Stimulated activated naive B cell treated with anti-CD40 and anti-IgM and Interleukin-4, amounts not matched to agents 10 μg/mL and 1 μg/mL and 100 μg/mL, for 72 hours (primary cell): ENCODE measurements around the gene PAX5.
"Not testable (repeated sequence)": the region's sequence is repeated elsewhere in the genome, so short reads cannot be mapped to it uniquely, and the experiment has no call there.

Experiments used
- ATAC-seq, 2 donors: fragments of 150-1000 bp; cut with Tn5 transposase; replicated peaks; 2 replicates each; pipeline ENCODE4 v1.10.0; 2021; ENCODE audit warnings: moderate library complexity in 1 of 2
- DNase-seq: peaks from one replicate; pipeline ENCODE4 v3.0.0; 2021
- H3K27ac Mint-ChIP-seq: one replicate; pipeline ENCODE4 v1.8.0; 2022; ENCODE audit warnings: mild to moderate bottlenecking, mixed read lengths
- H3K27me3 Mint-ChIP-seq, 2 donors: one replicate each; pipeline ENCODE4 v1.8.0; 2022; ENCODE audit warnings: mixed read lengths in 2 of 2
- H3K36me3 Mint-ChIP-seq, 2 donors: one replicate each; pipeline ENCODE4 v1.8.0; 2022; ENCODE audit warnings: mixed read lengths in 2 of 2, mild to moderate bottlenecking in 1 of 2
- H3K4me1 Mint-ChIP-seq, 2 donors: one replicate each; pipeline ENCODE4 v1.8.0; 2022; ENCODE audit warnings: mixed read lengths in 2 of 2, mild to moderate bottlenecking in 1 of 2
- H3K4me3 Mint-ChIP-seq, 2 donors: one replicate each; pipeline ENCODE4 v1.8.0; 2022; ENCODE audit warnings: mild to moderate bottlenecking in 2 of 2, mixed read lengths in 2 of 2, moderate library complexity in 1 of 2
- H3K9me3 Mint-ChIP-seq, 2 donors: one replicate each; pipeline ENCODE4 v1.8.0; 2022; ENCODE audit warnings: mixed read lengths in 2 of 2, mild to moderate bottlenecking in 1 of 2

PAX5 gene

GRCh38 chr9:36877239-36877638, 156.8 kb downstream of the PAX5 start:
- Mint-ChIP-seq H3K4me3 (peak overlapping the region; percentile 29 to 56), H3K27me3 (no peaks in the 10 kb centered on the region), H3K27ac (peak overlapping the region; percentile 94), H3K9me3 (no peaks in the 10 kb centered on the region), H3K4me1 (peaks cover 73 to 88% of the 10 kb centered on the region in 2 donors), H3K36me3 (peaks cover 76 to 84% of the 10 kb centered on the region in 2 donors)
- ATAC-seq (peak; percentile 56 to 58), DNase-seq (peak; percentile 42)

- peak overlapping the region in 1 of 2 donors; percentile 45 for H3K4me3 Mint-ChIP-seq
- peaks cover 76 to 88% of the 10 kb centered on the region in 2 donors for H3K4me1 Mint-ChIP-seq
- H3K27me3 Mint-ChIP-seq = no peaks in the 10 kb centered on the region
- H3K27ac Mint-ChIP-seq = peak overlapping the region; percentile 89
- no peaks in the 10 kb centered on the region for H3K9me3 Mint-ChIP-seq
- peaks cover 77 to 87% of the 10 kb centered on the region in 2 donors for H3K36me3 Mint-ChIP-seq
- no peak for ATAC-seq
- DNase-seq = no peak
Observed at GRCh38 chr9:36876056-36876455, 158.0 kb downstream of the PAX5 start.

- no peak for DNase-seq
- ATAC-seq = no peak
- Mint-ChIP-seq H3K4me1 (peaks cover 75 to 85% of the 10 kb centered on the region in 2 donors), H3K27me3 (no peaks in the 10 kb centered on the region), H3K4me3 (peak overlapping the region; percentile 9), H3K36me3 (peaks cover 70 to 83% of the 10 kb centered on the region in 2 donors), H3K9me3 (no peaks in the 10 kb centered on the region), H3K27ac (peak overlapping the region; percentile 89)
Observed at GRCh38 chr9:36874921-36875320, 159.1 kb downstream of the PAX5 start.

- Mint-ChIP-seq H3K4me1 (peaks cover 76 to 84% of the 10 kb centered on the region in 2 donors), H3K36me3 (peaks cover 68 to 82% of the 10 kb centered on the region in 2 donors), H3K4me3 (peak overlapping the region in 1 of 2 donors; percentile 30), H3K27me3 (no peaks in the 10 kb centered on the region), H3K27ac (peak overlapping the region; percentile 89), H3K9me3 (no peaks in the 10 kb centered on the region)
- ATAC-seq = no peak
- no peak for DNase-seq
Observed at GRCh38 chr9:36874261-36874660, 159.8 kb downstream of the PAX5 start.

- Mint-ChIP-seq H3K36me3 (peaks cover 63 to 82% of the 10 kb centered on the region in 2 donors), H3K4me1 (peaks cover 70 to 78% of the 10 kb centered on the region in 2 donors), H3K4me3 (peak overlapping the region in 1 of 2 donors; percentile 15), H3K9me3 (no peaks in the 10 kb centered on the region), H3K27me3 (no peaks in the 10 kb centered on the region), H3K27ac (peak overlapping the region; percentile 89)
- peak; percentile 82 to 83 for ATAC-seq
- peak; percentile 64 for DNase-seq
Observed at GRCh38 chr9:36873247-36873875, 160.7 kb downstream of the PAX5 start.

- H3K4me1 Mint-ChIP-seq = peaks cover 68 to 70% of the 10 kb centered on the region in 2 donors
- H3K4me3 Mint-ChIP-seq = no peak overlapping the region
- H3K27ac Mint-ChIP-seq = peak overlapping the region; percentile 89
- H3K9me3 Mint-ChIP-seq = no peaks in the 10 kb centered on the region
- ATAC-seq (no peak), DNase-seq (no peak)
- no peaks in the 10 kb centered on the region for H3K27me3 Mint-ChIP-seq
- peaks cover 58 to 82% of the 10 kb centered on the region in 2 donors for H3K36me3 Mint-ChIP-seq
Observed at GRCh38 chr9:36872641-36873040, 161.4 kb downstream of the PAX5 start.

- ATAC-seq = no peak
- H3K9me3 Mint-ChIP-seq = no peaks in the 10 kb centered on the region
- H3K27me3 Mint-ChIP-seq = no peaks in the 10 kb centered on the region
- DNase-seq = no peak
- peaks cover 60 to 64% of the 10 kb centered on the region in 2 donors for H3K4me1 Mint-ChIP-seq
- H3K4me3 Mint-ChIP-seq = no peak overlapping the region
- H3K27ac Mint-ChIP-seq = peak overlapping the region; percentile 67
- H3K36me3 Mint-ChIP-seq = peaks cover 53 to 81% of the 10 kb centered on the region in 2 donors
Observed at GRCh38 chr9:36871606-36872005, 162.5 kb downstream of the PAX5 start.

GRCh38 chr9:36870960-36871359, 163.1 kb downstream of the PAX5 start:
- ATAC-seq (no peak), DNase-seq (no peak)
- no peaks in the 10 kb centered on the region for H3K9me3 Mint-ChIP-seq
- H3K27ac Mint-ChIP-seq = peak overlapping the region; percentile 44
- H3K4me1 Mint-ChIP-seq = peaks cover 59 to 61% of the 10 kb centered on the region in 2 donors
- H3K27me3 Mint-ChIP-seq = no peaks in the 10 kb centered on the region
- H3K36me3 Mint-ChIP-seq = peaks cover 53 to 80% of the 10 kb centered on the region in 2 donors
- H3K4me3 Mint-ChIP-seq = no peak overlapping the region

- not testable (repeated sequence) for DNase-seq, H3K27me3 Mint-ChIP-seq, H3K9me3 Mint-ChIP-seq, ATAC-seq, H3K4me3 Mint-ChIP-seq
- H3K4me1 Mint-ChIP-seq = peaks cover 58 to 59% of the 10 kb centered on the region in 2 donors
- H3K27ac Mint-ChIP-seq = peak overlapping the region; percentile 70
- H3K36me3 Mint-ChIP-seq = peaks cover 48 to 77% of the 10 kb centered on the region in 2 donors
Observed at GRCh38 chr9:36869605-36870004, 164.5 kb downstream of the PAX5 start.

- H3K4me1 Mint-ChIP-seq = peaks cover 49 to 50% of the 10 kb centered on the region in 2 donors
- H3K9me3 Mint-ChIP-seq = no peaks in the 10 kb centered on the region
- ATAC-seq (no peak), DNase-seq (no peak)
- peak overlapping the region; percentile 91 for H3K27ac Mint-ChIP-seq
- H3K27me3 Mint-ChIP-seq = no peaks in the 10 kb centered on the region
- H3K4me3 Mint-ChIP-seq = no peak overlapping the region
- H3K36me3 Mint-ChIP-seq = peaks cover 41 to 72% of the 10 kb centered on the region in 2 donors
Observed at GRCh38 chr9:36868586-36869282, 165.3 kb downstream of the PAX5 start.

GRCh38 chr9:36867672-36868471, 166.2 kb downstream of the PAX5 start:
- ATAC-seq (no peak), DNase-seq (no peak)
- Mint-ChIP-seq H3K9me3 (no peaks in the 10 kb centered on the region), H3K4me1 (peaks cover 42 to 43% of the 10 kb centered on the region in 2 donors), H3K36me3 (peaks cover 32 to 69% of the 10 kb centered on the region in 2 donors), H3K27ac (peak overlapping the region; percentile 91), H3K27me3 (no peaks in the 10 kb centered on the region), H3K4me3 (no peak overlapping the region)

- no peaks in the 10 kb centered on the region for H3K9me3 Mint-ChIP-seq
- no peaks in the 10 kb centered on the region for H3K27me3 Mint-ChIP-seq
- DNase-seq (no peak), ATAC-seq (no peak)
- peak overlapping the region; percentile 91 for H3K27ac Mint-ChIP-seq
- H3K4me3 Mint-ChIP-seq = no peak overlapping the region
- peaks cover 43 to 46% of the 10 kb centered on the region in 2 donors for H3K4me1 Mint-ChIP-seq
- H3K36me3 Mint-ChIP-seq = peaks cover 33 to 71% of the 10 kb centered on the region in 2 donors
Observed at GRCh38 chr9:36867241-36867640, 166.8 kb downstream of the PAX5 start.

GRCh38 chr9:36866840-36867239, 167.2 kb downstream of the PAX5 start:
- Mint-ChIP-seq H3K36me3 (peaks cover 33 to 72% of the 10 kb centered on the region in 2 donors), H3K27ac (peak overlapping the region; percentile 90), H3K9me3 (no peaks in the 10 kb centered on the region), H3K27me3 (no peaks in the 10 kb centered on the region), H3K4me3 (no peak overlapping the region), H3K4me1 (peaks cover 47% of the 10 kb centered on the region in 2 donors)
- no peak for DNase-seq
- no peak for ATAC-seq
